ENCODE measurements around the gene PLXNA2. TPM values are rescaled to one million over a fixed set of nuclear protein-coding genes. Genes with fewer than 3 reads are reported as not detected.

The PLXNA2 gene
- total and polyA plus RNA-seq, 2 of the 8 experiments (the other 6 are each of a cell fraction or from before 2014, with no cell fraction given), result 0.33 to 1.5 TPM

DNA sequence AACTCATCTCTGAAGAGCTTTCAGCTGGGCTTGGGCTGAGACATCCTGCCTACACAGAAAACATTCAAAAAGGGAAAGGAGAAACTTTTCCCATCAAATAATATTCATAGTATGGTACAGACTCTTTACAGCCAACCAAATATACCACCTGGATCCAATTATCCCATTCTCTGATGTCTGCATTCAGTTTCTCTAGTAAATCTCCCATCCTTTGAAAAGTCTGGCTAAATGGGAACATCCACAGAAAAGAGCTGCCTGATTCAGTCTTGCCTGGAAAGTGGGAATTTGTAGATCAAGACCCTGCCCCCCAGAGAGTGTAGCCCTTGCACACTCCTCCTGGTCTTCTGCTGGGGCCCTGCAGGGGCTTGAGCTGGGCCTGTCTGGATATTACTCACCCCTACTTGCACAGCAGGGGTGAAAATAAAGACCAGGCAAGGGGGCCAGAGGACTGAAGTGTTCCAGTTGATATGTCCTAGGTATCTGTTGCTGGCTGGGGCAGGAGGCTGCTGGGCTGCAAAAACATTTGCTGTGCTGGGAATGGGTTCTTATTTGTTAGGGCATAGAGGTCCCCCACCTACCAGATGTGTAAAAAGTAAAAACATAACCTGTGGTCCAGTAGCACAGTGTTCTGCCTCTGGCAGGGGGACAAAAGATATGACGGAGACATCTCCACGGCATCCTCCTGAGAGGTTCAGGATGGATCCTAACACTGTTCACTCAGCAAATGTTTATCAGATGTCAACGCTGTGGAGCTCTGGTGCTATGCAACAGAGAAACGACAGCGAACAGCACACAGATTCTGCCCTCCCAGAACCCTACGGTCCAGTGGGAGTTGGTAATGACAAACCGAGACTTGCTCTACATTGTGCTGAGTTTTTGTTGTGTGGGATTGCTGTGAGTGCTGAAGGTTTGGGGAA, 140.3 kb downstream of the PLXNA2 start (continued):
- no peak for TF ChIP-seq NANOG (IDR thresholded peaks at IDR 0.05; ENCODE audit: insufficient read depth, low read depth, low read length, poor library complexity, severe bottlenecking)
- TF ChIP-seq PHF8 (conservative IDR thresholded peaks at IDR 0.05; ENCODE audit: low read depth, low read length), result no peak
- no peak for TF ChIP-seq EGR1 (IDR thresholded peaks at IDR 0.05; ENCODE audit: borderline replicate concordance, low read depth, low read length)
